ENCODE measurements around the gene GSX2. TPM values are rescaled to one million over a fixed set of nuclear protein-coding genes. Genes with fewer than 3 reads are reported as not detected.

Gene GSX2
- total and polyA plus RNA-seq, 2 of the 13 experiments (the other 11 are each of a cell fraction or from before 2014, with no cell fraction given): not detected

DNA sequence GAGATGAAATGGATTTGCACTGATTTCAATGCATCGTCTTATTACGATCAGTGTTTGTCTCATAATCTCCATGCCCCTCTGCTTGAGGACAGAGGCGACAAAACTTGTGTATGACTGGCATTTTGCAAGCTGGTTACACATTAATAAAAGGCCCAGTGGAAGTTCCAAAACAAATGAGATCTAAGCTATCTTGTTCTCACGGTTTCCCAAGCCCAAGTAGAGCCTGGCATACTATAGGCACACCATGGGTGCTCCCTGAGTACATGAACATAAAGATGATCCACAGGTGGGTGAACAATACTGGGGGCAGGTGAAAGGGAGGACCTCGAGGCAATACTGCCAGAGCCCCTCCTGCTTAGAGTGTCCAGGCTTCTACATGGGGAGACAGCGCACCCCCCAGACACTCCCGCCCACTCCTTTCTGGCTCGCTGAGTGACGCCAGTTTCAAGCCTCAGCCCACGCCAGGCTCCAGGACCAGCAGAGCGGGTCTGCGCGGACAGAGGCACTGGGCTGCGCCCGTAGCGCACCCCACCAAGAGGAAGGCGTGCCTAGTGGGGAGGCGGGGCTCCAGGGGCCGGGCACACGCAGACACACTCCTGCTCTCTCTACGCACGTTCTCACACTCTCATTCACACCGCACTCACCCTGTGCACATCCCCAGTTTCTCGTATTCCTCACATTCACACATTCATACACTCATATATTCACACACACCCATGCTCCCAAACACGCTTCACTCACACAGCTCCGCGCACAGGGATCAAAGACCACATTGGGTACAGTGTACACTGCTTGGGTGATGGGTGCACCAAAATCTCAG lies 8.9 kb upstream of the GSX2 start (continued):
- no peak for TF ChIP-seq MTF1 (CRISPR knock-in tag; IDR thresholded peaks at IDR 0.05)
- TF ChIP-seq ZNF841 (CRISPR knock-in tag; IDR thresholded peaks at IDR 0.05; ENCODE audit: borderline replicate concordance): no peak
- TF ChIP-seq, protein P1, sequence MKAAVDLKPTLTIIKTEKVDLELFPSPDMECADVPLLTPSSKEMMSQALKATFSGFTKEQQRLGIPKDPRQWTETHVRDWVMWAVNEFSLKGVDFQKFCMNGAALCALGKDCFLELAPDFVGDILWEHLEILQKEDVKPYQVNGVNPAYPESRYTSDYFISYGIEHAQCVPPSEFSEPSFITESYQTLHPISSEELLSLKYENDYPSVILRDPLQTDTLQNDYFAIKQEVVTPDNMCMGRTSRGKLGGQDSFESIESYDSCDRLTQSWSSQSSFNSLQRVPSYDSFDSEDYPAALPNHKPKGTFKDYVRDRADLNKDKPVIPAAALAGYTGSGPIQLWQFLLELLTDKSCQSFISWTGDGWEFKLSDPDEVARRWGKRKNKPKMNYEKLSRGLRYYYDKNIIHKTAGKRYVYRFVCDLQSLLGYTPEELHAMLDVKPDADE (CRISPR knock-in tag; IDR thresholded peaks at IDR 0.05): no peak; the same call in 1 of the 2 replicates
- TF ChIP-seq ZNF225 (CRISPR knock-in tag; IDR thresholded peaks at IDR 0.05): no peak
- no peak for TF ChIP-seq ZNF138 (CRISPR knock-in tag; IDR thresholded peaks at IDR 0.05; ENCODE audit: low read depth)
- no peak for TF ChIP-seq ZNF205 (CRISPR knock-in tag; IDR thresholded peaks at IDR 0.05)
- TF ChIP-seq ZBTB49 (CRISPR knock-in tag; IDR thresholded peaks at IDR 0.05; ENCODE audit: borderline replicate concordance): no peak
- TF ChIP-seq, protein P2, sequence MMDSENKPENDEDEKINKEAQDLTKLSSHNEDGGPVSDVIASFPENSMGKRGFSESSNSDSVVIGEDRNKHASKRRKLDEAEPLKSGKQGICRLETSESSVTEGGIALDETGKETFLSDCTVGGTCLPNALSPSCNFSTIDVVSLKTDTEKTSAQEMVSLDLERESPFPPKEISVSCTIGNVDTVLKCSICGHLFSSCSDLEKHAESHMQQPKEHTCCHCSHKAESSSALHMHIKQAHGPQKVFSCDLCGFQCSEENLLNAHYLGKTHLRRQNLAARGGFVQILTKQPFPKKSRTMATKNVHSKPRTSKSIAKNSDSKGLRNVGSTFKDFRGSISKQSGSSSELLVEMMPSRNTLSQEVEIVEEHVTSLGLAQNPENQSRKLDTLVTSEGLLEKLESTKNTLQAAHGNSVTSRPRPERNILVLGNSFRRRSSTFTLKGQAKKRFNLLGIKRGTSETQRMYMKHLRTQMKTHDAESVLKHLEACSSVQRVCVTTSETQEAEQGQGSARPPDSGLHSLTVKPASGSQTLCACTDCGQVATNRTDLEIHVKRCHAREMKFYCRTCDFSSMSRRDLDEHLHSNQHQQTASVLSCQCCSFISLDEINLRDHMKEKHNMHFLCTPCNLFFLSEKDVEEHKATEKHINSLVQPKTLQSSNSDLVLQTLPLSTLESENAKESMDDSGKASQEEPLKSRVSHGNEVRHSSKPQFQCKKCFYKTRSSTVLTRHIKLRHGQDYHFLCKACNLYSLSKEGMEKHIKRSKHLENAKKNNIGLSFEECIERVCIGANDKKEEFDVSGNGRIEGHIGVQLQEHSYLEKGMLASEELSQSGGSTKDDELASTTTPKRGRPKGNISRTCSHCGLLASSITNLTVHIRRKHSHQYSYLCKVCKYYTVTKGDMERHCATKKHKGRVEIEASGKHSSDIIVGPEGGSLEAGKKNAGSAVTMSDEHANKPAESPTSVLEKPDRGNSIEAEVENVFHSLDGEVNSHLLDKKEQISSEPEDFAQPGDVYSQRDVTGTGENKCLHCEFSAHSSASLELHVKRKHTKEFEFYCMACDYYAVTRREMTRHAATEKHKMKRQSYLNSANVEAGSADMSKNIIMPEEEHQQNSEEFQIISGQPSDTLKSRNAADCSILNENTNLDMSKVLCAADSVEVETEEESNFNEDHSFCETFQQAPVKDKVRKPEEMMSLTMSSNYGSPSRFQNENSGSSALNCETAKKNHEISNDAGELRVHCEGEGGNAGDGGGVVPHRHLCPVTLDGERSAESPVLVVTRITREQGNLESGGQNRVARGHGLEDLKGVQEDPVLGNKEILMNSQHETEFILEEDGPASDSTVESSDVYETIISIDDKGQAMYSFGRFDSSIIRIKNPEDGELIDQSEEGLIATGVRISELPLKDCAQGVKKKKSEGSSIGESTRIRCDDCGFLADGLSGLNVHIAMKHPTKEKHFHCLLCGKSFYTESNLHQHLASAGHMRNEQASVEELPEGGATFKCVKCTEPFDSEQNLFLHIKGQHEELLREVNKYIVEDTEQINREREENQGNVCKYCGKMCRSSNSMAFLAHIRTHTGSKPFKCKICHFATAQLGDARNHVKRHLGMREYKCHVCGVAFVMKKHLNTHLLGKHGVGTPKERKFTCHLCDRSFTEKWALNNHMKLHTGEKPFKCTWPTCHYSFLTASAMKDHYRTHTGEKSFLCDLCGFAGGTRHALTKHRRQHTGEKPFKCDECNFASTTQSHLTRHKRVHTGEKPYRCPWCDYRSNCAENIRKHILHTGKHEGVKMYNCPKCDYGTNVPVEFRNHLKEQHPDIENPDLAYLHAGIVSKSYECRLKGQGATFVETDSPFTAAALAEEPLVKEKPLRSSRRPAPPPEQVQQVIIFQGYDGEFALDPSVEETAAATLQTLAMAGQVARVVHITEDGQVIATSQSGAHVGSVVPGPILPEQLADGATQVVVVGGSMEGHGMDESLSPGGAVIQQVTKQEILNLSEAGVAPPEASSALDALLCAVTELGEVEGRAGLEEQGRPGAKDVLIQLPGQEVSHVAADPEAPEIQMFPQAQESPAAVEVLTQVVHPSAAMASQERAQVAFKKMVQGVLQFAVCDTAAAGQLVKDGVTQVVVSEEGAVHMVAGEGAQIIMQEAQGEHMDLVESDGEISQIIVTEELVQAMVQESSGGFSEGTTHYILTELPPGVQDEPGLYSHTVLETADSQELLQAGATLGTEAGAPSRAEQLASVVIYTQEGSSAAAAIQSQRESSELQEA (CRISPR knock-in tag; IDR thresholded peaks at IDR 0.05; ENCODE audit: not compliant biosample characterization): no peak
- TF ChIP-seq NFATC3 (CRISPR knock-in tag; IDR thresholded peaks at IDR 0.05): no peak
- no peak for TF ChIP-seq ZNF441 (CRISPR knock-in tag; IDR thresholded peaks at IDR 0.05; ENCODE audit: borderline replicate concordance)
- TF ChIP-seq ZNF576 (CRISPR knock-in tag; IDR thresholded peaks at IDR 0.05): no peak
- no peak for TF ChIP-seq ZNF713 (CRISPR knock-in tag; IDR thresholded peaks at IDR 0.05)
- no peak for TF ChIP-seq SRSF4 (IDR thresholded peaks at IDR 0.05; ENCODE audit: low read depth, low read length, poor library complexity, severe bottlenecking)
- TF ChIP-seq ZBTB33 (CRISPR knock-in tag; IDR thresholded peaks at IDR 0.05): no peak

Data from HepG2 (cell line).